Effector CD8-positive, alpha-beta T cell (primary cell): Measurements from ENCODE around the gene LMO1.

Experiments
- DNase-seq: peaks from one replicate; lab custom pipeline; 2025; lab: John Stamatoyannopoulos, UW

LMO1 gene

GRCh38 chr11:8263109-8263768 is 439 bp downstream of the LMO1 start:
- DNase-seq: no peak

- DNase-seq: no peak
These were observed 1.0 kb downstream of the LMO1 start for GRCh38 chr11:8262552-8263108.

- DNase-seq: no peak
These were observed 1.6 kb downstream of the LMO1 start for GRCh38 chr11:8261921-8262551.

- DNase-seq: no peak
These were observed 2.4 kb downstream of the LMO1 start for GRCh38 chr11:8261291-8261690.

GRCh38 chr11:8260202-8260966 is 3.3 kb downstream of the LMO1 start:
- no peak for DNase-seq

- no peak for DNase-seq
These were observed 4.2 kb downstream of the LMO1 start for GRCh38 chr11:8259306-8259959.

GRCh38 chr11:8258784-8259183 is 4.9 kb downstream of the LMO1 start:
- no peak for DNase-seq

- no peak for DNase-seq
These were observed 5.4 kb downstream of the LMO1 start for GRCh38 chr11:8258289-8258688.

- no peak for DNase-seq
These were observed 6.5 kb downstream of the LMO1 start for GRCh38 chr11:8257003-8257664.

GRCh38 chr11:8256271-8257002 is 7.2 kb downstream of the LMO1 start:
- DNase-seq: no peak

- no peak for DNase-seq
These were observed 10.1 kb downstream of the LMO1 start for GRCh38 chr11:8253566-8253965.

GRCh38 chr11:8252946-8253345 is 10.7 kb downstream of the LMO1 start:
- DNase-seq: no peak

GRCh38 chr11:8252388-8252787 is 11.3 kb downstream of the LMO1 start:
- DNase-seq: no peak

GRCh38 chr11:8251616-8252295 is 11.9 kb downstream of the LMO1 start:
- DNase-seq: no peak

- no peak for DNase-seq
These were observed 12.6 kb downstream of the LMO1 start for GRCh38 chr11:8250981-8251615.

- DNase-seq: no peak
These were observed 13.2 kb downstream of the LMO1 start for GRCh38 chr11:8250434-8250833.

- no peak for DNase-seq
These were observed 14.2 kb downstream of the LMO1 start for GRCh38 chr11:8249482-8249881.

GRCh38 chr11:8248786-8249185 is 14.9 kb downstream of the LMO1 start:
- no peak for DNase-seq

- no peak for DNase-seq
These were observed 16.4 kb downstream of the LMO1 start for GRCh38 chr11:8247312-8247711.

- DNase-seq: no peak
These were observed 20.2 kb downstream of the LMO1 start for GRCh38 chr11:8243458-8243857.
